GM13977 (cell line): ENCODE measurements around the gene AFF2.

Source experiments
- DNase-seq: peaks from one replicate; pipeline ENCODE4 v3.0.0; 2012; ENCODE audit warnings: low spot score
- in situ Hi-C: fragments of 300-500 bp; cut with MboI; formaldehyde crosslinking; loops from one replicate; pipeline ENCODE4 v1.12.0; 2022; ENCODE audit warnings: low sequenced_read_pairs, low pct_unique_long_range_greater_than_20kb, mixed read lengths, inconsistent platforms; ENCODE audit not compliant: unreplicated experiment
- TF ChIP-seq, protein P1 (sequence below): IDR thresholded peaks from 2 replicates; pipeline ENCODE4 v1.5.1; 2012; ENCODE audit warnings: mild to moderate bottlenecking, control low read depth; ENCODE audit not compliant: insufficient read depth; ENCODE audit errors: extremely low read depth, missing control alignments

Gene AFF2

DNA sequence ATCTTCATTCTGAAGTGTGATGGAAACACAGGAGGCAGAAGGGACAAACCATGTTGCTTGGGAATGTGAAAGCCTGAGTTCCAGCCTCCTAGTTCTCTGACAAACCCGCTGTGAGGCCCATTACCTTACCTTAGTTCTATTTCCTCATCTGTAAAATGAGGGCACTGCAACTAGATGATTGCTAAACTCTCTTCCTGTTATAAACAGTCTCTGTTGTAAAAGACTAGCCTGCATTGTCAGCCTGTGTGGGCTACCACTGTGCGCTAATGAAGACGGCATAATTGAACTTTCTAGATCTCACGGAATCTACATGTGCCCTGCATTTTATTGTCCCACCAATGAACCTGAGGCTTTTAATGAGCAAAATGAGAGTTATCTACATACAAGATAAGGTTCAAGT, 147.2 kb downstream of the AFF2 start:
- DNase-seq, result no peak
- in situ Hi-C loops, result no loop called here
- TF ChIP-seq, protein P1, sequence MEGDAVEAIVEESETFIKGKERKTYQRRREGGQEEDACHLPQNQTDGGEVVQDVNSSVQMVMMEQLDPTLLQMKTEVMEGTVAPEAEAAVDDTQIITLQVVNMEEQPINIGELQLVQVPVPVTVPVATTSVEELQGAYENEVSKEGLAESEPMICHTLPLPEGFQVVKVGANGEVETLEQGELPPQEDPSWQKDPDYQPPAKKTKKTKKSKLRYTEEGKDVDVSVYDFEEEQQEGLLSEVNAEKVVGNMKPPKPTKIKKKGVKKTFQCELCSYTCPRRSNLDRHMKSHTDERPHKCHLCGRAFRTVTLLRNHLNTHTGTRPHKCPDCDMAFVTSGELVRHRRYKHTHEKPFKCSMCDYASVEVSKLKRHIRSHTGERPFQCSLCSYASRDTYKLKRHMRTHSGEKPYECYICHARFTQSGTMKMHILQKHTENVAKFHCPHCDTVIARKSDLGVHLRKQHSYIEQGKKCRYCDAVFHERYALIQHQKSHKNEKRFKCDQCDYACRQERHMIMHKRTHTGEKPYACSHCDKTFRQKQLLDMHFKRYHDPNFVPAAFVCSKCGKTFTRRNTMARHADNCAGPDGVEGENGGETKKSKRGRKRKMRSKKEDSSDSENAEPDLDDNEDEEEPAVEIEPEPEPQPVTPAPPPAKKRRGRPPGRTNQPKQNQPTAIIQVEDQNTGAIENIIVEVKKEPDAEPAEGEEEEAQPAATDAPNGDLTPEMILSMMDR, result no peak

GRCh38 chrX:148649145-148649795, 148.9 kb downstream of the AFF2 start:
- TF ChIP-seq, protein P1, result no peak
- in situ Hi-C loops, result no loop called here

GRCh38 chrX:148658115-148658730, 157.8 kb downstream of the AFF2 start:
- DNase-seq, result no peak
- TF ChIP-seq, protein P1, result no peak
- in situ Hi-C loops, result no loop called here

More at GRCh38 chrX:148649145-148649795, 148.9 kb downstream of the AFF2 start:
- no peak for DNase-seq

DNA sequence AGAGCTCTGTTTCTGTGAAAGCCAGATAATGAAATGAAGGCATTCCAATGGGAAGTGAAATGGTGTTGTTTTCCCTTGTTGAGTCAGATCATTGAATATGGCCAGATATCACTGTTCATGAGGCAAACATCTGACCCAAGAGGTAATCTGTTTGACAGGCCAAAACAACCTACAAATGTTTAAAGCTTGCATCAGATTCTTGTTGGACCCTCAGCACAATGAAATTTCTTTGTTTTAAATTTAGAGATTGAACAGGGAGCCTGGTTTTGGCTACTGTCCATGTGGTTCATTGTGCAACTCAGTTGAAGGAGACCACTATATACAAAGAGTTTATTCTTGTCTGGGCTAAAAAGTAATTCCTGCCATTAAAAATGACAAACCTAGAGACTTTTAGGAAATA, 159.1 kb downstream of the AFF2 start:
- no peak for DNase-seq
- TF ChIP-seq, protein P1, result no peak
- in situ Hi-C loops, result no loop called here

GRCh38 chrX:148661035-148661434, 160.6 kb downstream of the AFF2 start:
- TF ChIP-seq, protein P1, result no peak
- in situ Hi-C loops, result no loop called here
- DNase-seq, result no peak

DNA sequence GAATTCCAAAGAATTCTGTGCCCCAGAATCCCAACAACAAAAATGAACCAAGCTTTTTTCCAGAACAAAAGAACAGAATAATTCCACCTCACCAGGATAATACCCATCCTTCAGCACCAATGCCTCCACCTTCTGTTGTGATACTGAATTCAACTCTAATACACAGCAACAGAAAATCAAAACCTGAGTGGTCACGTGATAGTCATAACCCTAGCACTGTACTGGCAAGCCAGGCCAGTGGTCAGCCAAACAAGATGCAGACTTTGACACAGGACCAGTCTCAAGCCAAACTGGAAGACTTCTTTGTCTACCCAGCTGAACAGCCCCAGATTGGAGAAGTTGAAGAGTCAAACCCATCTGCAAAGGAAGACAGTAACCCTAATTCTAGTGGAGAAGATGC, 161.6 kb downstream of the AFF2 start:
- in situ Hi-C loops, result no loop called here
- DNase-seq, result no peak
- TF ChIP-seq, protein P1, result no peak
